Measurements from ENCODE around the gene TNF. TPM values are rescaled to one million over a fixed set of nuclear protein-coding genes. Genes with fewer than 3 reads are reported as not detected.

TNF gene
- total and polyA plus RNA-seq, 2 donors from 2014 or later: 0.69 to 5.4 TPM

DNA sequence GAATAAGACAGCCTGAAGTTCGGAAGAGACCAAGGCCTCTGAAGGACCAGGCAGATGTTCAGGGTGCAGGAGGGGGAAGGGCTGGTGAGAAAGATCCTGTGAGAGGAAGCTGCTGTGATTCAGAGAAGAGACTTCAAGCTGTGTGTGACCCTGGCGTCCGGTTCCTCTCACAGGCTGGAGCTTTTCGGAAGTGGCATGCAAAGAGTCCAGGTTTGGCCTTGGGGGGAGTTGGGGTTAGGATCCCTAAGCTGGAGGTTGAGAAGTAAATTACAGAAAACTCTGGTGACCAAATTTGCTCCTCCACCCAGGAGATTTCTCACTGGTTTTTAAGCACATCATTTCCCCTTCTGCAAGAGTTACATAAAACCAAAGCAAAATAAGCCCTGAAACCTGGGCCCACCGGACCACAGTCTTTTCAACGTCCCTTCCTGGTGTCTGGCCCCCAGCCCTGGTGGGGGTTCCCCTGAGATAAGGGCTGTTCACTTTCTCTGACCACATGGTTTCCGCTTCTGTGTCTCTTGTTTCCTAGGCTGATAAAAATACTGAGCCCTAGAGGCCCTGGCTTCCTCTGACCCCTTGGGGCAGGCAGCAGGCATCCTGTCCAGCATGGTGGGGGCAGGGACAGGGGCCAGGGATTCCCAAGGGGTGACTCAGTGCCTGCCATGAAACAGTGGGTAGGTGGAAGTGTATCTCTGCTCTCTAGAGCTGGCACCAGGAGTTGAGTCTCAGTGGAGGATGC is 15.2 kb upstream of the TNF start:
- intact Hi-C loops (cut with DNase I): no loop called here
- peaks cover 0 to 24% (median 9%) of the 10 kb centered on the region in 3 donors for H3K36me3 ChIP-seq (ENCODE audit: control insufficient read depth in 2 of 3, insufficient read depth in 3 of 3, low read length in 3 of 3)
- H3K4me1 ChIP-seq (ENCODE audit: control insufficient read depth in 2 of 3, insufficient read depth in 2 of 3, low read depth in 1 of 3, low read length in 3 of 3): peaks cover 0 to 18% (median 0%) of the 10 kb centered on the region in 3 donors
- DNase-seq: peak in 2 of 5 donors; percentile 65 to 89
- no peak overlapping the region for H3K4me3 ChIP-seq (ENCODE audit: low read length in 3 of 3)
- H3K9me3 ChIP-seq (ENCODE audit: control insufficient read depth in 2 of 3, insufficient read depth in 1 of 3, low read length in 3 of 3): no peaks in the 10 kb centered on the region
- H3K9ac ChIP-seq (ENCODE audit: low read length in 3 of 3): peak overlapping the region in 1 of 3 donors; percentile 31
- H3K27ac ChIP-seq (ENCODE audit: low read depth in 2 of 2, low read length in 2 of 2): peak overlapping the region; percentile 9 to 51
- no peak for FAIRE-seq
- no peaks in the 10 kb centered on the region for H3K27me3 ChIP-seq (ENCODE audit: control insufficient read depth, insufficient read depth, low read length)
- no peak for TF ChIP-seq CTCF (IDR thresholded peaks at IDR 0.05; ENCODE audit: borderline replicate concordance, extremely low read depth, insufficient read depth)

GRCh38 chr6:31560697-31561058 is 14.7 kb upstream of the TNF start:
- Histone ChIP-seq H3K27ac (ENCODE audit: low read depth in 2 of 2, low read length in 2 of 2) (peak overlapping the region in 1 of 2 donors; percentile 24), H3K36me3 (ENCODE audit: control insufficient read depth in 2 of 3, insufficient read depth in 3 of 3, low read length in 3 of 3) (peaks cover 0 to 24% (median 9%) of the 10 kb centered on the region in 3 donors), H3K9ac (ENCODE audit: low read length in 3 of 3) (no peak overlapping the region), H3K4me1 (ENCODE audit: control insufficient read depth in 2 of 3, insufficient read depth in 2 of 3, low read depth in 1 of 3, low read length in 3 of 3) (peaks cover 0 to 18% (median 0%) of the 10 kb centered on the region in 3 donors), H3K27me3 (ENCODE audit: control insufficient read depth, insufficient read depth, low read length) (no peaks in the 10 kb centered on the region), H3K9me3 (ENCODE audit: control insufficient read depth in 2 of 3, insufficient read depth in 1 of 3, low read length in 3 of 3) (no peaks in the 10 kb centered on the region), H3K4me3 (ENCODE audit: low read length in 3 of 3) (no peak overlapping the region)
- FAIRE-seq (no peak), DNase-seq (no peak)
- intact Hi-C loops (cut with DNase I): no loop called here
- no peak for TF ChIP-seq CTCF (IDR thresholded peaks at IDR 0.05; ENCODE audit: borderline replicate concordance, extremely low read depth, insufficient read depth)

DNA sequence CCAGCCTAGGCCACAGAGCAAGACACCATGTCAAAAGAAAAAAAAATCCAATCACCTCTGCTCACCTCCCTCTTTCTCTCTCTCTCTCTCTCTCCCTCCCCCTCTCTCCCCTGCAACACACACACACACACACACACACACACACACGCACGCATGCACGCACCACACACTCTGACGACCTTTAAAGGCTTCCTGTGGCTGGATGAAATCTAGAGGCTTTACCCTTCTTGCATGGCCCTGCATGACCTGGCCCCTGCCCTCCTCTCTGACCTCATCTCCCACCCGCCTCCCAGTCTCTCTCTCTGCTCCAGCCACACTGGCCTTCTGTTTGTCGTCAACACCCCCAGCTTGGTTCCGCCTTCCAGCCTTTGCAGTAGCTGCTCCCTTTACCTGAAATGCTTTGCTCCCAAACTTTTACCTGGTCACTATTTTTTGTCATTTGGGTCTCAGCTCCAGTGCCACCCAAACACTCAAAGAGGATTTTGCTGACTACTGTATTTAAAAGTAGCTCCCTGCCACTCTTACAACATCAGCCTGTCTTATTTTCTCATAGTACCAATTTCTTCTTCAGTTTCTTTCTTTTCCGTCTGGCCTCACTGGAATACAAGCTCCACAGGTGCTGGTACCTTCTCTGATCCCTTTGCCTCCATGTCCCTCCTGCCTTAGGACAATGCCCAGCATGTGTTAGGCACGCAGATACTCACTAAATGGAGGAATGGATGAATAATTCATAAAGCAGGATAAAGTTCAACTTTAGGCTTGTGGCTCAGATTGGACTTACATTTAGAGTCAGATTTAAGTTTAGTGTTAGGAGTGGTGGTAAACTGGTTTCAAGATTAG is 7.6 kb upstream of the TNF start:
- TF ChIP-seq CTCF (IDR thresholded peaks at IDR 0.05; ENCODE audit: borderline replicate concordance, extremely low read depth, insufficient read depth): no peak
- H3K9ac ChIP-seq (ENCODE audit: low read length in 3 of 3): no peak overlapping the region
- H3K27ac ChIP-seq (ENCODE audit: low read depth in 2 of 2, low read length in 2 of 2): no peak overlapping the region
- H3K4me3 ChIP-seq (ENCODE audit: low read length in 3 of 3): no peak overlapping the region
- FAIRE-seq (no peak), DNase-seq (peak in 1 of 5 donors; percentile 57)
- H3K36me3 ChIP-seq (ENCODE audit: control insufficient read depth in 2 of 3, insufficient read depth in 3 of 3, low read length in 3 of 3): no peaks in the 10 kb centered on the region
- intact Hi-C loops (cut with DNase I): no loop called here
- H3K9me3 ChIP-seq (ENCODE audit: control insufficient read depth in 2 of 3, insufficient read depth in 1 of 3, low read length in 3 of 3): no peaks in the 10 kb centered on the region
- no peaks in the 10 kb centered on the region for H3K4me1 ChIP-seq (ENCODE audit: control insufficient read depth in 2 of 3, insufficient read depth in 2 of 3, low read depth in 1 of 3, low read length in 3 of 3)
- H3K27me3 ChIP-seq (ENCODE audit: control insufficient read depth, insufficient read depth, low read length): no peaks in the 10 kb centered on the region

Data from kidney (tissue), 14 donors.